ENCODE results near the gene PSMG3.

Gene PSMG3

GRCh38 chr7:1575809-1576208, 6.0 kb upstream of the PSMG3 start:
- Histone ChIP-seq H3K27ac (ENCODE audit: low read length) (no peak overlapping the region), H3K9me3 (ENCODE audit: control insufficient read depth in 1 of 2, low read length in 2 of 2) (no peaks in the 10 kb centered on the region), H3K27me3 (ENCODE audit: low read depth, low read length) (no peaks in the 10 kb centered on the region)

DNA sequence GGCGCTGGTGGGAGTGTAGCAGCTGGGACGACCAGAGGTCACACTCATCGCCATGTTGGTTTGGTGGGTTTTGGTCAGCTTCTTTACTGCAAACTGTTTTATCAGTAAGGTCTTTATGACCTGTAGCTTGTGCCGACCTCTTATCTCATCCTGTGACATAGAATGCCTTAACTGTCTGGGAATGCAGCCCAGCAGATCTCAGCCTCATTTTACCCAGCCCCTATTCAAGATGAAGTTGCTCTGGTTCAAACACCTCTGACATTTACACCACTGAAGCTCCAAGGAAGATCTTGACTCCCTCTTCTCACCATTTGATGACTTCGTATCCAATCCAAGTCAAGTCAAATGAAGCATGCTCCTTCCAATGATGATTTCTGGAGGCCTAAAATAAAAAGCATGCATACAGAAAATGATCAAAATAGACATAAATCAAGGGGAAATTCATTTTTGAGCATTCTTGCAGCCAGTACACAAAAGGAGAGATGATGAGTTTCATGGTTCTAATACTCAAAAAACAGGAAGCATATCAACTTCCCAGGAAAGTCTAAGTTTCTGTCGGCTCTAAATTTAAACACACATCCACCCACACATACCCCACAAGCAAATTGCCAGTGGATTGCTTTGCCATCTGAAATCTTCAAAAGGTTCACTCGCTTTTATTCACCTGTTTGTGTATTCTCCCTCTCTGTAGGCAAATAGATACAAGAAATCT, 2.4 kb upstream of the PSMG3 start:
- no peaks in the 10 kb centered on the region for H3K27me3 ChIP-seq (ENCODE audit: low read depth, low read length)
- no peaks in the 10 kb centered on the region for H3K9me3 ChIP-seq (ENCODE audit: control insufficient read depth in 1 of 2, low read length in 2 of 2)
- no peak overlapping the region for H3K27ac ChIP-seq (ENCODE audit: low read length)
- peaks cover 0 to 25% of the 10 kb centered on the region in 2 donors for H3K4me1 ChIP-seq (ENCODE audit: control insufficient read depth in 1 of 2, insufficient read depth in 2 of 2, low read length in 2 of 2)
- H3K36me3 ChIP-seq (ENCODE audit: control insufficient read depth in 1 of 2, insufficient read depth in 2 of 2, low read length in 2 of 2): peaks cover 0 to 10% of the 10 kb centered on the region in 2 donors
- no peak overlapping the region for H3K4me3 ChIP-seq (ENCODE audit: low read depth in 1 of 2, low read length in 2 of 2)

More at GRCh38 chr7:1575809-1576208, 6.0 kb upstream of the PSMG3 start:
- Histone ChIP-seq H3K4me1 (ENCODE audit: control insufficient read depth in 1 of 2, insufficient read depth in 2 of 2, low read length in 2 of 2) (peaks cover 0 to 18% of the 10 kb centered on the region in 2 donors), H3K4me3 (ENCODE audit: low read depth in 1 of 2, low read length in 2 of 2) (no peak overlapping the region), H3K36me3 (ENCODE audit: control insufficient read depth in 1 of 2, insufficient read depth in 2 of 2, low read length in 2 of 2) (peaks cover 0 to 3% of the 10 kb centered on the region in 2 donors)

- Histone ChIP-seq H3K4me1 (ENCODE audit: control insufficient read depth in 1 of 2, insufficient read depth in 2 of 2, low read length in 2 of 2) (peaks cover 0 to 25% of the 10 kb centered on the region in 2 donors), H3K27ac (ENCODE audit: low read length) (no peak overlapping the region), H3K4me3 (ENCODE audit: low read depth in 1 of 2, low read length in 2 of 2) (peak overlapping the region; percentile 33 to 84), H3K27me3 (ENCODE audit: low read depth, low read length) (no peaks in the 10 kb centered on the region), H3K9me3 (ENCODE audit: control insufficient read depth in 1 of 2, low read length in 2 of 2) (no peaks in the 10 kb centered on the region), H3K36me3 (ENCODE audit: control insufficient read depth in 1 of 2, insufficient read depth in 2 of 2, low read length in 2 of 2) (peaks cover 0 to 16% of the 10 kb centered on the region in 2 donors)
Measured at GRCh38 chr7:1569440-1569832, 396 bp downstream of the PSMG3 start.

DNA sequence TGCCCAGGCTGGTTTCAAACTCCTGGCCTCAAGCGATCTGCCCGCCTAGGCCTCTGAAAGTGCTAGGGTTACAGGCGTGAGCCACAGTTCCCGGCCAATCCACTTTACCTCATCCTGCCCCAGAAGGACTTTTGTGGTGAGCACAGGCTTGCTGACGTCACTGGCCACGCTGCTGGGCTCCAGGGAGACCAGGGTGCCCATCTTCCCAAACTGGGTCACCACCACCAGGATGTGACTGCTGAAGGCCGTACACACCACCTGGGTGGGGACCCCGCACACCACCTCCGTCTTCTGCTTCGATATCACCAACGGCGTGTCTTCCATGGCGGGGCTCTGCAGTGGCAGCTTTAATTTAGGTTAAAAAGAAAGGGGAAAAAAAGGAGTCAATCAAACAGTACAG, 816 bp downstream of the PSMG3 start:
- H3K27ac ChIP-seq (ENCODE audit: low read length): peak overlapping the region; percentile 16
- peak overlapping the region; percentile 33 to 84 for H3K4me3 ChIP-seq (ENCODE audit: low read depth in 1 of 2, low read length in 2 of 2)
- no peaks in the 10 kb centered on the region for H3K9me3 ChIP-seq (ENCODE audit: control insufficient read depth in 1 of 2, low read length in 2 of 2)
- peaks cover 0 to 16% of the 10 kb centered on the region in 2 donors for H3K36me3 ChIP-seq (ENCODE audit: control insufficient read depth in 1 of 2, insufficient read depth in 2 of 2, low read length in 2 of 2)
- H3K27me3 ChIP-seq (ENCODE audit: low read depth, low read length): no peaks in the 10 kb centered on the region
- H3K4me1 ChIP-seq (ENCODE audit: control insufficient read depth in 1 of 2, insufficient read depth in 2 of 2, low read length in 2 of 2): peaks cover 0 to 25% of the 10 kb centered on the region in 2 donors

- Histone ChIP-seq H3K4me3 (ENCODE audit: low read depth in 1 of 2, low read length in 2 of 2) (no peak overlapping the region), H3K27me3 (ENCODE audit: low read depth, low read length) (no peaks in the 10 kb centered on the region), H3K4me1 (ENCODE audit: control insufficient read depth in 1 of 2, insufficient read depth in 2 of 2, low read length in 2 of 2) (peaks cover 0 to 25% of the 10 kb centered on the region in 2 donors), H3K27ac (ENCODE audit: low read length) (peak overlapping the region; percentile 80), H3K9me3 (ENCODE audit: control insufficient read depth in 1 of 2, low read length in 2 of 2) (no peaks in the 10 kb centered on the region), H3K36me3 (ENCODE audit: control insufficient read depth in 1 of 2, insufficient read depth in 2 of 2, low read length in 2 of 2) (peaks cover 0 to 16% of the 10 kb centered on the region in 2 donors)
Measured at GRCh38 chr7:1567896-1568510, 1.8 kb downstream of the PSMG3 start.

GRCh38 chr7:1567049-1567771, 2.6 kb downstream of the PSMG3 start:
- peaks cover 0 to 25% of the 10 kb centered on the region in 2 donors for H3K4me1 ChIP-seq (ENCODE audit: control insufficient read depth in 1 of 2, insufficient read depth in 2 of 2, low read length in 2 of 2)
- peak overlapping the region; percentile 80 for H3K27ac ChIP-seq (ENCODE audit: low read length)
- H3K36me3 ChIP-seq (ENCODE audit: control insufficient read depth in 1 of 2, insufficient read depth in 2 of 2, low read length in 2 of 2): peaks cover 0 to 16% of the 10 kb centered on the region in 2 donors
- H3K9me3 ChIP-seq (ENCODE audit: control insufficient read depth in 1 of 2, low read length in 2 of 2): no peaks in the 10 kb centered on the region
- H3K27me3 ChIP-seq (ENCODE audit: low read depth, low read length): no peaks in the 10 kb centered on the region
- no peak overlapping the region for H3K4me3 ChIP-seq (ENCODE audit: low read depth in 1 of 2, low read length in 2 of 2)

DNA sequence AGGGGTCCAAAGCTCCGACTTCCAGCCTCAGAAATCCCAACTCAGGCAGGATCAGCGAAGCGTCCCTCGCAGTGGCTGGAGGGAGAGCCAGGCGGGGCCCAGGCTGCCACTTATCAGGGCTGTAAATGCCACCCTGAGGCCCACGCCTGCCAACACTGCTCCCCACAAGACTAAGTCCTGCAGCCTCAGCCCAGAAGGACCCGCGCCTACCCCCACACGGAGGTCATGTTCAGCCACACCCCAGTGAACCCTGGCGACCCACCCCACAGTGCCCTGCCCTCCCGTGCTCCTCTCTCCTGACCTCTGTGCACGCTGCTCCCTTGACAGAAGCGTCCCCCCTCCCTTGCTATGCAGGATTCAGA, 3.2 kb downstream of the PSMG3 start:
- H3K27ac ChIP-seq (ENCODE audit: low read length): peak overlapping the region; percentile 80
- peaks cover 0 to 24% of the 10 kb centered on the region in 2 donors for H3K4me1 ChIP-seq (ENCODE audit: control insufficient read depth in 1 of 2, insufficient read depth in 2 of 2, low read length in 2 of 2)
- H3K4me3 ChIP-seq (ENCODE audit: low read depth in 1 of 2, low read length in 2 of 2): no peak overlapping the region
- H3K36me3 ChIP-seq (ENCODE audit: control insufficient read depth in 1 of 2, insufficient read depth in 2 of 2, low read length in 2 of 2): peaks cover 0 to 16% of the 10 kb centered on the region in 2 donors
- H3K27me3 ChIP-seq (ENCODE audit: low read depth, low read length): no peaks in the 10 kb centered on the region
- no peaks in the 10 kb centered on the region for H3K9me3 ChIP-seq (ENCODE audit: control insufficient read depth in 1 of 2, low read length in 2 of 2)

DNA sequence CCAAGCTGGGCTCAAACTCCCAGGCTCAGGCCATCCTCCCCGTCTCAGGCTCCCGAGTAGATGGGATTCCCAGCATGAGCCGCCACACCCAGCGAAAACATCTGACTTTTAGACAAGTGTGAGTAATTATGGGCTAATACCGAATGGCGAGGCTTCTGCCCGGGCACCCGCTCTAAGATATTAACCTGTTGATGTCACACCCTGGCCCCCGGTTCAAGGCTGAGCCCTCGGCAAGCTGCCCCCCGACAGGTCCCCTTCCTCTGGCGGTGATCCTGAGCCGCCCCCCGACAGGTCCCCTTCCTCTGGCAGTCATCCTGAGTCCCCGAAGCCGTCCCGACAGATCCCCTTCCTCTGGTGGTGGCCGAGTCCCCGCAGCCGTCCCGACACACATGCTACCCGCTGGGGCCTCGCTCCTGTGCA, 5.2 kb downstream of the PSMG3 start:
- no peak overlapping the region for H3K4me3 ChIP-seq (ENCODE audit: low read depth in 1 of 2, low read length in 2 of 2)
- no peaks in the 10 kb centered on the region for H3K9me3 ChIP-seq (ENCODE audit: control insufficient read depth in 1 of 2, low read length in 2 of 2)
- H3K4me1 ChIP-seq (ENCODE audit: control insufficient read depth in 1 of 2, insufficient read depth in 2 of 2, low read length in 2 of 2): peaks cover 0 to 15% of the 10 kb centered on the region in 2 donors
- peaks cover 0 to 13% of the 10 kb centered on the region in 2 donors for H3K36me3 ChIP-seq (ENCODE audit: control insufficient read depth in 1 of 2, insufficient read depth in 2 of 2, low read length in 2 of 2)
- H3K27me3 ChIP-seq (ENCODE audit: low read depth, low read length): no peaks in the 10 kb centered on the region
- H3K27ac ChIP-seq (ENCODE audit: low read length): no peak overlapping the region

GRCh38 chr7:1563981-1564602, 5.7 kb downstream of the PSMG3 start:
- H3K9me3 ChIP-seq (ENCODE audit: control insufficient read depth in 1 of 2, low read length in 2 of 2): no peaks in the 10 kb centered on the region

GRCh38 chr7:1562597-1563051, 7.2 kb downstream of the PSMG3 start:
- Histone ChIP-seq H3K27me3 (ENCODE audit: low read depth, low read length) (no peaks in the 10 kb centered on the region), H3K36me3 (ENCODE audit: control insufficient read depth in 1 of 2, insufficient read depth in 2 of 2, low read length in 2 of 2) (peaks cover 0 to 10% of the 10 kb centered on the region in 2 donors), H3K9me3 (ENCODE audit: control insufficient read depth in 1 of 2, low read length in 2 of 2) (no peaks in the 10 kb centered on the region), H3K4me1 (ENCODE audit: control insufficient read depth in 1 of 2, insufficient read depth in 2 of 2, low read length in 2 of 2) (no peaks in the 10 kb centered on the region), H3K27ac (ENCODE audit: low read length) (no peak overlapping the region), H3K4me3 (ENCODE audit: low read depth in 1 of 2, low read length in 2 of 2) (no peak overlapping the region)

More at GRCh38 chr7:1563981-1564602, 5.7 kb downstream of the PSMG3 start:
- Histone ChIP-seq H3K4me1 (ENCODE audit: control insufficient read depth in 1 of 2, insufficient read depth in 2 of 2, low read length in 2 of 2) (peaks cover 0 to 11% of the 10 kb centered on the region in 2 donors), H3K4me3 (ENCODE audit: low read depth in 1 of 2, low read length in 2 of 2) (no peak overlapping the region), H3K36me3 (ENCODE audit: control insufficient read depth in 1 of 2, insufficient read depth in 2 of 2, low read length in 2 of 2) (peaks cover 0 to 13% of the 10 kb centered on the region in 2 donors), H3K27ac (ENCODE audit: low read length) (no peak overlapping the region), H3K27me3 (ENCODE audit: low read depth, low read length) (no peaks in the 10 kb centered on the region)

GRCh38 chr7:1562116-1562515, 7.7 kb downstream of the PSMG3 start:
- Histone ChIP-seq H3K27ac (ENCODE audit: low read length) (no peak overlapping the region), H3K9me3 (ENCODE audit: control insufficient read depth in 1 of 2, low read length in 2 of 2) (no peaks in the 10 kb centered on the region), H3K4me3 (ENCODE audit: low read depth in 1 of 2, low read length in 2 of 2) (no peak overlapping the region), H3K27me3 (ENCODE audit: low read depth, low read length) (no peaks in the 10 kb centered on the region), H3K36me3 (ENCODE audit: control insufficient read depth in 1 of 2, insufficient read depth in 2 of 2, low read length in 2 of 2) (peaks cover 0 to 5% of the 10 kb centered on the region in 2 donors), H3K4me1 (ENCODE audit: control insufficient read depth in 1 of 2, insufficient read depth in 2 of 2, low read length in 2 of 2) (no peaks in the 10 kb centered on the region)
